Tongue (tissue), 2 donors: ENCODE measurements around the gene PHF2. TPM values are rescaled to one million over a fixed set of nuclear protein-coding genes. Genes with fewer than 3 reads are reported as not detected.
A peak's percentile ranks its signal among the peaks of the same experiment; 100 is the strongest.

ENCODE experiments used
- DNase-seq: peaks from one replicate; pipeline ENCODE4 v3.0.0-alpha.2; 2015
- total RNA-seq: library from RNA; depleted of rRNA; stranded (reverse); fragments of >200 nt; gene quantifications from one replicate; pipeline ENCODE4 v1.2.3, GENCODE V29; 2014

Gene PHF2
- total RNA-seq, 1 donor from 2014 or later = 36.2 TPM

- no peak for DNase-seq
These were observed 133.4 kb downstream of the PHF2 start for GRCh38 chr9:93709600-93710369.

GRCh38 chr9:93710370-93710723 lies 134.0 kb downstream of the PHF2 start:
- DNase-seq = no peak

- no peak for DNase-seq
These were observed 134.6 kb downstream of the PHF2 start for GRCh38 chr9:93711002-93711401.

GRCh38 chr9:93712896-93713295 lies 136.5 kb downstream of the PHF2 start:
- DNase-seq = no peak

GRCh38 chr9:93713716-93714115 lies 137.3 kb downstream of the PHF2 start:
- no peak for DNase-seq

- no peak for DNase-seq
These were observed 145.1 kb downstream of the PHF2 start for GRCh38 chr9:93721417-93721965.

- DNase-seq = no peak
These were observed 148.5 kb downstream of the PHF2 start for GRCh38 chr9:93724852-93725251.

GRCh38 chr9:93725382-93725781 lies 149.0 kb downstream of the PHF2 start:
- peak; percentile 3 for DNase-seq

GRCh38 chr9:93726147-93726546 lies 149.8 kb downstream of the PHF2 start:
- DNase-seq = no peak

Other genes with a start within 250 kb of the PHF2 start
- gene FAM120A, start 124.9 kb upstream of the PHF2 start, total RNA-seq = 111 TPM
- 40.6 TPM for gene FAM120AOS, start 123.0 kb upstream of the PHF2 start, total RNA-seq